MG63 (cell line): Measurements from ENCODE around the gene ACTL7B. TPM values are rescaled to one million over a fixed set of nuclear protein-coding genes. Genes with fewer than 3 reads are reported as not detected.

Source experiments
- DNase-seq: peaks from one replicate; pipeline ENCODE4 v3.0.0-alpha.2; 2020
- H3K27me3 ChIP-seq: fragments of 250-450 bp; sonication (Bioruptor Pico); 2 replicates; pipeline ENCODE4 v1.5.1; 2020; ENCODE audit warnings: mild to moderate bottlenecking, moderate library complexity
- H3K36me3 ChIP-seq: fragments of 250-450 bp; sonication (Bioruptor Pico); 2 replicates; pipeline ENCODE4 v1.5.1; 2020; ENCODE audit warnings: mild to moderate bottlenecking, moderate library complexity
- H3K4me3 ChIP-seq: fragments of 250-450 bp; sonication (Bioruptor Pico); 2 replicates; pipeline ENCODE4 v1.5.1; 2020; ENCODE audit warnings: mild to moderate bottlenecking, moderate library complexity
- H3K9me3 ChIP-seq: fragments of 250-450 bp; sonication (Bioruptor Pico); 2 replicates; pipeline ENCODE4 v1.5.1; 2020; ENCODE audit warnings: mild to moderate bottlenecking, moderate library complexity
- total RNA-seq: library from RNA; depleted of rRNA; stranded (reverse); fragments of >200 nt; shearing (Covaris generic); gene quantifications from 2 replicates; pipeline ENCODE4 v1.2.3, GENCODE V29; 2014; ENCODE audit warnings: low replicate concordance; rRNA removed

The ACTL7B gene
- total RNA-seq, 1 experiment from 2014 or later: not detected

- Histone ChIP-seq H3K27me3 (no peaks in the 10 kb centered on the region), H3K9me3 (no peaks in the 10 kb centered on the region), H3K36me3 (no peaks in the 10 kb centered on the region), H3K4me3 (no peak overlapping the region)
- DNase-seq: no peak
Measured at GRCh38 chr9:108834959-108835665, 20.7 kb downstream of the ACTL7B start.

- no peaks in the 10 kb centered on the region for H3K36me3 ChIP-seq
- no peak overlapping the region for H3K4me3 ChIP-seq
- no peak for DNase-seq
Measured at GRCh38 chr9:108832179-108832500, 23.6 kb downstream of the ACTL7B start.

GRCh38 chr9:108831496-108832178 lies 24.1 kb downstream of the ACTL7B start:
- DNase-seq: no peak
- Histone ChIP-seq H3K4me3 (no peak overlapping the region), H3K36me3 (no peaks in the 10 kb centered on the region), H3K27me3 (no peaks in the 10 kb centered on the region), H3K9me3 (no peaks in the 10 kb centered on the region)

More at GRCh38 chr9:108832179-108832500, 23.6 kb downstream of the ACTL7B start:
- Histone ChIP-seq H3K27me3 (no peaks in the 10 kb centered on the region), H3K9me3 (no peaks in the 10 kb centered on the region)

- no peaks in the 10 kb centered on the region for H3K36me3 ChIP-seq
- no peak for DNase-seq
- no peak overlapping the region for H3K4me3 ChIP-seq
- peaks cover 3% of the 10 kb centered on the region; the same call in 1 of the 2 replicates for H3K27me3 ChIP-seq
- no peaks in the 10 kb centered on the region for H3K9me3 ChIP-seq
Measured at GRCh38 chr9:108830272-108830671, 25.5 kb downstream of the ACTL7B start.

- peaks cover 3% of the 10 kb centered on the region; the same call in 1 of the 2 replicates for H3K27me3 ChIP-seq
- no peaks in the 10 kb centered on the region for H3K36me3 ChIP-seq
- no peak for DNase-seq
- H3K4me3 ChIP-seq: no peak overlapping the region
- H3K9me3 ChIP-seq: no peaks in the 10 kb centered on the region
Measured at GRCh38 chr9:108823829-108824228, 32.0 kb downstream of the ACTL7B start.

GRCh38 chr9:108816037-108816436 lies 39.7 kb downstream of the ACTL7B start:
- Histone ChIP-seq H3K9me3 (no peaks in the 10 kb centered on the region), H3K36me3 (no peaks in the 10 kb centered on the region), H3K27me3 (no peaks in the 10 kb centered on the region), H3K4me3 (no peak overlapping the region)
- DNase-seq: no peak

- no peaks in the 10 kb centered on the region for H3K27me3 ChIP-seq
- no peak overlapping the region for H3K4me3 ChIP-seq
- H3K36me3 ChIP-seq: no peaks in the 10 kb centered on the region
- H3K9me3 ChIP-seq: no peaks in the 10 kb centered on the region
- no peak for DNase-seq
Measured at GRCh38 chr9:108815156-108815555, 40.6 kb downstream of the ACTL7B start.

- no peak overlapping the region for H3K4me3 ChIP-seq
- H3K36me3 ChIP-seq: no peaks in the 10 kb centered on the region
- peak; percentile 66 for DNase-seq
- H3K27me3 ChIP-seq: no peaks in the 10 kb centered on the region
- H3K9me3 ChIP-seq: no peaks in the 10 kb centered on the region
Measured at GRCh38 chr9:108813951-108814601, 41.7 kb downstream of the ACTL7B start.

GRCh38 chr9:108812396-108813025 lies 43.3 kb downstream of the ACTL7B start:
- Histone ChIP-seq H3K4me3 (no peak overlapping the region), H3K27me3 (0 out of 2 replicates have a peak, but pooled peaks cover 1% of the 10 kb centered on the region), H3K9me3 (no peaks in the 10 kb centered on the region), H3K36me3 (no peaks in the 10 kb centered on the region)
- DNase-seq: no peak

- H3K9me3 ChIP-seq: no peaks in the 10 kb centered on the region
- no peaks in the 10 kb centered on the region for H3K36me3 ChIP-seq
- no peak for DNase-seq
- H3K27me3 ChIP-seq: 0 out of 2 replicates have a peak, but pooled peaks cover 2% of the 10 kb centered on the region
- no peak overlapping the region for H3K4me3 ChIP-seq
Measured at GRCh38 chr9:108811944-108812343, 43.8 kb downstream of the ACTL7B start.

- no peak for DNase-seq
- Histone ChIP-seq H3K9me3 (no peaks in the 10 kb centered on the region), H3K27me3 (0 out of 2 replicates have a peak, but pooled peaks cover 5% of the 10 kb centered on the region), H3K4me3 (no peak overlapping the region), H3K36me3 (no peaks in the 10 kb centered on the region)
Measured at GRCh38 chr9:108809269-108809668, 46.5 kb downstream of the ACTL7B start.

Other genes starting within 250 kb of the ACTL7B start
- not detected in 2 replicates for gene ACTL7A, start 6.3 kb upstream of the ACTL7B start, total RNA-seq
- 34.6 and 49.3 TPM in 2 replicates for gene ELP1, start 78.1 kb upstream of the ACTL7B start, total RNA-seq
- 9.7 and 13.3 TPM in 2 replicates for gene ABITRAM, start 78.4 kb upstream of the ACTL7B start, total RNA-seq
- gene CTNNAL1, start 157.5 kb upstream of the ACTL7B start, total RNA-seq: 84.5 and 157 TPM in 2 replicates